Activated CD8-positive, alpha-beta memory T cell treated with anti-CD3 and anti-CD28 coated beads, Interleukin-2, amount 50 U/mL, for 4 hours (primary cell): ENCODE data around the gene SHMT2.
A peak's percentile ranks its signal among the peaks of the same experiment; 100 is the strongest.

Experiments
- DNase-seq: peaks from one replicate; pipeline ENCODE4 v3.0.0-alpha.2; 2020

SHMT2 gene

DNA sequence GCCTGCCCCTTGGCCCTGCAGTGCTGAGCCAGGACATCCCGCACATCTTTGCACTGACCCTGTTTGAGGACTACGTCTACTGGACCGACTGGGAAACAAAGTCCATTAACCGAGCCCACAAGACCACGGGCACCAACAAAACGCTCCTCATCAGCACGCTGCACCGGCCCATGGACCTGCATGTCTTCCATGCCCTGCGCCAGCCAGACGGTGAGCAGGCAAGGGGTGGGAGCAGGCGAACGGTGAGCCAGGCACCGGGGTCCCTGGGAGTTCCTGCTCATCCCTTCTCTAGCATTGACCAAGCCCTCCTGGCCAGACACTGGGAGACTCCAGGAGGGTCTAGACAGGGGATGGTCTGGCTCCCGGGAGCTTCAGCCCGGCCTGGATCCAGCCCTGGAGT lies 30.3 kb upstream of the SHMT2 start:
- no peak for DNase-seq

DNA sequence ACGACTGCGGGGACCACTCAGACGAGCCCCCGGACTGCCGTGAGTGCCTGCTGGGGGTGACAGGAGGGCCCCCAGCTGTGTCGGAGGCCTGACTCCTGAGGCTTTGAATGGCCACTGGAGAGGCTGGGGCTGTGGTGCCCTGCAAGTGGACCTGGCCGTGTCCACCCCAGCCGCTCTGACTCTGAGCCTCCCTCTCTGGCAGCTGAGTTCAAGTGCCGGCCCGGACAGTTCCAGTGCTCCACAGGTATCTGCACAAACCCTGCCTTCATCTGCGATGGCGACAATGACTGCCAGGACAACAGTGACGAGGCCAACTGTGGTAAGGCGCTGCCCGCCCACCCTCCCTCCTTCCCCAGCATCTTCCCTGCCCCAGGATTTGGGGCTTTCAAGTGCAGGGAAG lies 29.0 kb upstream of the SHMT2 start:
- no peak for DNase-seq

- DNase-seq = no peak
Observed at GRCh38 chr12:57201219-57201618, 28.3 kb upstream of the SHMT2 start.

DNA sequence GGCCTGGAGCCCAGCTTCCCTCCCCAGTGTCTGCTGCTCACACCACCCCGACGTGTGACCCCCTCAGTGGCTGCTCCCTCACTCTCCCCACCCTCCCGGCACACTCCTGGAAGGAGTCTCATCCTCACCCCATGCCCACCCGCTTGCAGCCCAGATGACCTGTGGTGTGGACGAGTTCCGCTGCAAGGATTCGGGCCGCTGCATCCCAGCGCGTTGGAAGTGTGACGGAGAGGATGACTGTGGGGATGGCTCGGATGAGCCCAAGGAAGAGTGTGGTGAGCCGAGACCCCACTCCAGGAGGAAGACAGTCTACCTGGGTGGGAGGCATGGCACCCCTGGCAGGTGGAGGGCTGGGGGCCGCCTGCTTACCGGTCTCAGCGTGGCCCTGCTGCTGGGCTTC lies 27.9 kb upstream of the SHMT2 start:
- no peak for DNase-seq

DNA sequence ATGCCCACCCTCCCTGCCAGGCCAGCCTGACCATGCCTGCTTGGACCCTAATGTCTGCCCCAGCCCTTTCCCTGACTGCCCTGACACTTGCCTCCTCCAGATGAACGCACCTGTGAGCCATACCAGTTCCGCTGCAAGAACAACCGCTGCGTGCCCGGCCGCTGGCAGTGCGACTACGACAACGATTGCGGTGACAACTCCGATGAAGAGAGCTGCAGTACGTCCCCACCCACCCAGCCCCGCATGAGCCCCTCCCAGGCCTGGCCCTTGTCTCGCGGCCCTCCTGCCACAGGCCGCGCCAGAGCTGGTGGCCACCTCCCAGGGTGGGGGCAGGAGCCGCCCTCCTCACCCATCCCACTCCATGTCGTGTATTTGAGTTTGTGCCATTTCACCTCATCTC lies 27.2 kb upstream of the SHMT2 start:
- DNase-seq = no peak

DNA sequence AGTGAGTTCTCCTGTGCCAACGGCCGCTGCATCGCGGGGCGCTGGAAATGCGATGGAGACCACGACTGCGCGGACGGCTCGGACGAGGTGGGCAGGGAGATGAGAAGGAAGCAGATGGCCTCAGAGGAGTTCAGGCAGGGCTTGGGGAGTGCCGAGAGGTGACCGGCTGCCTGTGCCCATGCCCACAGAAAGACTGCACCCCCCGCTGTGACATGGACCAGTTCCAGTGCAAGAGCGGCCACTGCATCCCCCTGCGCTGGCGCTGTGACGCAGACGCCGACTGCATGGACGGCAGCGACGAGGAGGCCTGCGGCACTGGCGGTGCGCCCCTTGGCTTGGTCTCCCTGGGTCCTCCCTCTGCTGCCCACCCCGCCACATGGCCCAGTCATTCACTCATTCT lies 26.3 kb upstream of the SHMT2 start:
- no peak for DNase-seq

DNA sequence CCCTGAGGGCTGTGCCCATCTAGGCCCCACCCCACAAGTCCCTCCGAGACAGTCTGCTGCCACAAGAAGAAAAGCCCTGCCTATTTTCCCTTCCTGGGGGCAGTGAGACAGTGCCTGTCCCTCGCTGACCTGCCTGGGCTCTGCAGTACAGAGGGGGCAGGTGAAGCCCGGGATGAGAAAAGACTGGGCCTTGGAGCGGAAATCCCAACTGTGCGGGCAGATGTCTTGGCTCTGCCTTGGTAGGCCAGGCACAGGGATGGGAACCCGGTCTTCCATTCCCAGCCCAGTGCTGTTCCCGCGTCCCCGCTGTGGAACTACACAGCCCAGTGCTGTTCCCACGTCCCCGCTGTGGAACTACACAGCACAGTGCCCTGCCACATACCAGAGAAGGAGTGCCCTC lies 25.7 kb upstream of the SHMT2 start:
- DNase-seq = no peak

DNA sequence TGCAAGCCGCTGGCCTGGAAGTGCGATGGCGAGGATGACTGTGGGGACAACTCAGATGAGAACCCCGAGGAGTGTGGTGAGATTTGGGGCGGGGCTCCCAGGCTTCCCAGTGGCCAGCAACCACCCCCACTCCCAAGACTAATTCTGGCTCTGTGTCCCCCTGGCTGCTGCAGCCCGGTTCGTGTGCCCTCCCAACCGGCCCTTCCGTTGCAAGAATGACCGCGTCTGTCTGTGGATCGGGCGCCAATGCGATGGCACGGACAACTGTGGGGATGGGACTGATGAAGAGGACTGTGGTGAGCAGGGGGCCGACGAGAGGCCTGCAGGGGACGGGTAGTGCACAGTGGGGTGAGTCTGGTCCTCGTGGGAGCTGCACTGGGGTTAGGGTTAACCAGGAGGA lies 25.1 kb upstream of the SHMT2 start:
- no peak for DNase-seq

GRCh38 chr12:57205186-57205585 lies 24.3 kb upstream of the SHMT2 start:
- DNase-seq = no peak

DNA sequence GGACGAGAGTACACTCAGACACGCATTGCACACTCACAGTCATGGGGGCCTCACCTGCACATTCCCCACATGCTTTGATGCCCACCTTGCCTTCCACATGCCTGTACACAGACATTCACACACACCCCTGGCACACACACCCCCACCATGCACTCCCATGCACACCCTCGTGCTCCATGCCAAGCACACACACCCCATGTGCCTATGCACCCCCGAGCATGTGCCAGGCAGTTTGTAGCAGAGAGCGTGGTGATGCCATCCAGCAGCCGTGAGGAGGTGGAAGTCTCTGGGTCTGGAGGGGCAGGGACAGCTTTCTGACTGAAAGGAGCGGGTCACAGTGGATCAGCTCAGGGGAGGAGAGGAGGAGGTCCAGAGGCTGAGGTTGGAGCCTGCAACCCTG lies 23.6 kb upstream of the SHMT2 start:
- no peak for DNase-seq

- DNase-seq = no peak
Observed at GRCh38 chr12:57207731-57208630, 21.5 kb upstream of the SHMT2 start.

DNA sequence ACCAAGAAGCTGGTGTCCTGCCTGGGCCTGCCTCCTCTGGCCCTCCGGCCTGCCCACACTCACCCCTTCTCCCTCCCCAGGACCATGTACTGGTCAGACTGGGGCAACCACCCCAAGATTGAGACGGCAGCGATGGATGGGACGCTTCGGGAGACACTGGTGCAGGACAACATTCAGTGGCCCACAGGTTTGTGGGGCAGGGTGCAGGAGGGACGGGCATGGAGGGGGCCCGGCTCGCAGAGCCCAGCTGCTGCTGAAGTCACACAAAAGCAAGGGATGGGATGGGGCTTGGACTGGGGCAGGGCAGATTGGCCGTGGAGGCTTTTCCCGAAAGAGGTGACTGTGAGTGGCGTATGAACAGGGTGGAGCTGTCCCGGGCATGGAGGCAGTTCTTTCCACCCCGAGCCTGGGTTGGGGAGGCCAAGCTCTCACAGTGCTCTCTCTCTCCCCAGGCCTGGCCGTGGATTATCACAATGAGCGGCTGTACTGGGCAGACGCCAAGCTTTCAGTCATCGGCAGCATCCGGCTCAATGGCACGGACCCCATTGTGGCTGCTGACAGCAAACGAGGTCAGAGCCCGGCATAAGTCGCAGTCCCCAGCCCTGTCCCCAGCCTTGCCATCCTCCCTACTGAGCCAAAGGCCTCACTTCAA lies 20.8 kb upstream of the SHMT2 start:
- no peak for DNase-seq

DNA sequence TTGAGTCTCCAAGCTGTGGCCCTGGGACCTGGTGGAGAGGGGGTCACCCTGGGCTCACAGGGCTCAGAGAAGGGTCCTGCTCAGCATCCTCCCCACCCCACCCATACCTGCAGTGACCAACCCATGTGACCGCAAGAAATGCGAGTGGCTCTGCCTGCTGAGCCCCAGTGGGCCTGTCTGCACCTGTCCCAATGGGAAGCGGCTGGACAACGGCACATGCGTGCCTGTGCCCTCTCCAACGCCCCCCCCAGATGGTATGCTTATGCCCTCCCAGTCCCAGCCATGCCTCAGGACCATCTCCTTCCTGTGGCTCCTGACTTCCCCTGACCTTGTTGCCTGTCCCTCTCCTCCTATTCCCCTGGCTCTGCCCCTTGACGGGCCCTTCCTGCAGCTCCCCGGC lies 19.6 kb upstream of the SHMT2 start:
- DNase-seq = no peak

GRCh38 chr12:57210461-57210860 lies 19.1 kb upstream of the SHMT2 start:
- DNase-seq = no peak

DNA sequence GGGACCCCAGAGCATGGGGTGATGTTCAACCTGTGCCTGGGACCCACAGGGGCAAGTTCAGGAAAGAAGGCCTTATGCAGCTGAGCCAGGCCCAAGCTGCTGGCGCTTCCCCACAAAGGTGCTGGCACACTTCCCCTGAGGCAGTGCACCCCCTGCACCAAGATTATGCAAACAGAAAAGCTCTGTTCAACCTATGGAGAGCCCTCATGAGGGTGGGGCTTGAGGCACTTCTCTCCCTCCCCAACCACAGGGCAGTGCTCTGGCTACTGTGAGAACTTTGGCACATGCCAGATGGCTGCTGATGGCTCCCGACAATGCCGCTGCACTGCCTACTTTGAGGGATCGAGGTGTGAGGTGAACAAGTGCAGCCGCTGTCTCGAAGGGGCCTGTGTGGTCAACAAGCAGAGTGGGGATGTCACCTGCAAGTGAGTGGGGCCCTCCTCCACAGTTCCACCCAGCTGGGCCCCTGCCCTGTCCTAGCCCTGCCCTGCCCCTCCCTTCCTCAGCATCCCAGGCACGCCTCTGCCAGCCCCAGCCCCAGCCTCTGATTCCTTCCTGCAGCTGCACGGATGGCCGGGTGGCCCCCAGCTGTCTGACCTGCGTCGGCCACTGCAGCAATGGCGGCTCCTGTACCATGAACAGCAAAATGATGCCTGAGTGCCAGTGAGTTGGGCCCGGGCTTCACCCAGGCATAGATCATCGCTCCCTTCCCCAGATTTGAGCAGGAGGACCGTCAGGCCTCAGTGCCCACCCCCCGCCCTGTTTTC lies 18.4 kb upstream of the SHMT2 start:
- DNase-seq = no peak

- no peak for DNase-seq
Observed at GRCh38 chr12:57211791-57212700, 17.5 kb upstream of the SHMT2 start.

GRCh38 chr12:57212701-57213057 lies 16.8 kb upstream of the SHMT2 start:
- DNase-seq = no peak

- peak; percentile 86 for DNase-seq
Observed at GRCh38 chr12:57213058-57213715, 16.3 kb upstream of the SHMT2 start.

GRCh38 chr12:57213763-57214397 lies 15.6 kb upstream of the SHMT2 start:
- DNase-seq = no peak

GRCh38 chr12:57214398-57214781 lies 15.1 kb upstream of the SHMT2 start:
- DNase-seq = peak; percentile 72

GRCh38 chr12:57215065-57215464 lies 14.4 kb upstream of the SHMT2 start:
- no peak for DNase-seq

GRCh38 chr12:57215668-57216013 lies 13.9 kb upstream of the SHMT2 start:
- no peak for DNase-seq
